GM20000 (cell line): ENCODE results near the gene NFS1.
A peak's percentile ranks its signal among the peaks of the same experiment; 100 is the strongest.

Source experiments
- DNase-seq: peaks from one replicate; pipeline ENCODE4 v3.0.0; 2012; ENCODE audit warnings: low spot score
- TF ChIP-seq, protein P1 (sequence below): IDR thresholded peaks from 2 replicates; pipeline ENCODE4 v1.5.1; 2012; ENCODE audit warnings: mild to moderate bottlenecking, control low read depth; ENCODE audit errors: extremely low read depth, missing control alignments

The NFS1 gene

DNA sequence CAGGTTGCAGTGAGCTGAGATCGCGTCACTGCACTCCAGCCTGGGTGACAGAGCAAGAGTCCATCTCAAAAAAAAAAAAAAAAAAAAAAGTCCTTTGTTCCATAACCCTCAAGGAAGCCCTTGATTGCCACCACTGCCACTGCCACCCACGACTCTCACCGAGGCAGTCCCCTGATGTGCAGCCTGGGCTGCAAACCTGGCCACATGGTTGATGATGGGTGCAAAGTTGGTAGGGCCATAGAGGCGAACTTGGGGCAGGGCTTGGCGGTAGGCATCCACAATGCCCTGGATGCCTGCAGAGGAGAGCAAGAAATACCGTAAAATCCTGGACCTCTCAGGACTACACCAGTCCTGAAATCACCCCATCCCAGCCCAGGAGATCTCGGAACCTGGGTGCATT, 72.0 kb downstream of the NFS1 start:
- TF ChIP-seq, protein P1, sequence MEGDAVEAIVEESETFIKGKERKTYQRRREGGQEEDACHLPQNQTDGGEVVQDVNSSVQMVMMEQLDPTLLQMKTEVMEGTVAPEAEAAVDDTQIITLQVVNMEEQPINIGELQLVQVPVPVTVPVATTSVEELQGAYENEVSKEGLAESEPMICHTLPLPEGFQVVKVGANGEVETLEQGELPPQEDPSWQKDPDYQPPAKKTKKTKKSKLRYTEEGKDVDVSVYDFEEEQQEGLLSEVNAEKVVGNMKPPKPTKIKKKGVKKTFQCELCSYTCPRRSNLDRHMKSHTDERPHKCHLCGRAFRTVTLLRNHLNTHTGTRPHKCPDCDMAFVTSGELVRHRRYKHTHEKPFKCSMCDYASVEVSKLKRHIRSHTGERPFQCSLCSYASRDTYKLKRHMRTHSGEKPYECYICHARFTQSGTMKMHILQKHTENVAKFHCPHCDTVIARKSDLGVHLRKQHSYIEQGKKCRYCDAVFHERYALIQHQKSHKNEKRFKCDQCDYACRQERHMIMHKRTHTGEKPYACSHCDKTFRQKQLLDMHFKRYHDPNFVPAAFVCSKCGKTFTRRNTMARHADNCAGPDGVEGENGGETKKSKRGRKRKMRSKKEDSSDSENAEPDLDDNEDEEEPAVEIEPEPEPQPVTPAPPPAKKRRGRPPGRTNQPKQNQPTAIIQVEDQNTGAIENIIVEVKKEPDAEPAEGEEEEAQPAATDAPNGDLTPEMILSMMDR, result no peak
- DNase-seq, result no peak

DNA sequence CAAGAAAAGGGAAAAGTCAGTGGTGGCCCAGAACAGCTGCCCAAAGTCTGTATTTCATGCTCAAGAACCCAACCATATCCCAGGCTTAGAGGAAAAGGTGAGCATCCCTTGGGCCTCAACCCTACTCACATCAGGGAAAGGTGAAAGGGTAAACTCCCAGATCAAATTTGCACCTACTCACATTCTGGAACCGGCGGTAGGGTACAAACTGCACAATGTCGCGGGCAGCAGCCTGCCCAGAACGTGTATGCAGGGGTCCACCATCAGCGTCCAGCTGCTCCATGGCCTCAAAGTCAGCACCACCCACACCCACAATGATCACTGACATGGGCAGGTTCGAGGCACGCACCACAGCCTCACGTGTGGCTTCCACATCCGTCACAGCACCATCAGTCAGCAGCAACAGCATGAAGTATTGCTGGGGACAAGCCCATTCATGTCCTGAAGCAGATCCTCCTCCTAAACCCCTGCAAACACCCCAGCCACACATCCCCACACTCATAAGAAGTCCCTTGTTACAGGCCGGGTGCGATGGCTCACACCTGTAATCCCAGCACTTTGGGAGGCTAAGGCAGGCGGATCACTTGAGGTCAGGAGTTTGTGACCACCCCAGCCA, 72.7 kb downstream of the NFS1 start:
- TF ChIP-seq, protein P1, result no peak

DNA sequence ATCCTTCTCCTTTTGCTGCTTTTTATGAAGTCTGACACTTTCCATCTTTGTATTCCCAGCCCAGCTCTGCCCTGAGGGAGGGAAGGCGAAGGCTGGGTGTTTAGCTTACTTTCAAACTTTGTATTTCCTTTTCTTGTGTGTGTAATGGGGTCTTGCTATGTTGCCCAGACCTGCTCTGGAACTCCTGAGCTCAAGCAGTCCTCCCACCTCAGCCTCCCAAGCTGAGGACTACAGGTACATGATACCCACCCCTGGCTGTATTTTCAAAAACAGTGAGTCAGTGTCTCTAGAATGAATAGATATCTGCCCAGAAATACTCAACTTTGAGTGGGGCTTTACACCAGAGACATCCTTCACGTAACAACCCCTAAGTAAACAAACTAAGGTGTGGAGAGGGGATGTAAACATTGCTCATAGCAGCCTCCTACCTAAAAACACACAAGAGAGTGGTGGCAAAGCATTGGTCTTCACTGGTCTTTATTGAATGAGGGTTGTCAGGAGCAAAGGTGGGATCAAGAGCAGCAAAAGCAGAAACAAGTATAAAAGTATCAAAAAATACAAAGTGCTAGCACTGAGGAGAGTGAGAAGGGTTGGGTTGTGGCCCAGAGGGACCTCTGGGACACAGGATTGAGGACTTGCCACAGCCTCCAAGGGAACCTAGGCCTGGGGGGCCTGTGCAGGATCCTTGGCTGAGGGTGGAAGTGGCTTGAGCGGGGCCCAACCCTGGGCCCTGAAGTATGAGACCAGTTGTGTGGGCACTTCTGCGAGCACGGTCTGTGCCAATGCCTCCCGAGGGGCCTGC, 73.4 kb downstream of the NFS1 start:
- TF ChIP-seq, protein P1, result no peak
- DNase-seq, result no peak

More for the DNA sequence above, 72.7 kb downstream of the NFS1 start:
- DNase-seq, result no peak

DNA sequence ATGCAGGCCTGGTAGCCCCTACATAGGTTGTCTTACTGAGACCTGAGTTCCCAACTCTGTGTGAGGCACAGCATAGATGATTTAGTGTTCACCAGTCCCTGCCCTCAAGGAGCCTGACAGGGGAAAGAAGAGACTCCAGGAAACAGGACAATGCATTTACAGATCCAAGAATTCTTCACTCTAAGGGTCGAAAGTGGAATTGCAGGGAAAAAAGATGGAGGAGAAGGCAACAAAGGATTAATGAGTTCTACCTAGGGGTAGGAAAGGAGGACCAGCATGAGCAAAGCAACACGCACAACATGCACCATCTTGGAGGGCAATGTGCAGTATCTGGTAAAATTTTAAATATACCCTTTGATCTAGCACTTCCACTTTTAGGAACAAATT, 77.6 kb downstream of the NFS1 start:
- TF ChIP-seq, protein P1, result no peak
- DNase-seq, result no peak

DNA sequence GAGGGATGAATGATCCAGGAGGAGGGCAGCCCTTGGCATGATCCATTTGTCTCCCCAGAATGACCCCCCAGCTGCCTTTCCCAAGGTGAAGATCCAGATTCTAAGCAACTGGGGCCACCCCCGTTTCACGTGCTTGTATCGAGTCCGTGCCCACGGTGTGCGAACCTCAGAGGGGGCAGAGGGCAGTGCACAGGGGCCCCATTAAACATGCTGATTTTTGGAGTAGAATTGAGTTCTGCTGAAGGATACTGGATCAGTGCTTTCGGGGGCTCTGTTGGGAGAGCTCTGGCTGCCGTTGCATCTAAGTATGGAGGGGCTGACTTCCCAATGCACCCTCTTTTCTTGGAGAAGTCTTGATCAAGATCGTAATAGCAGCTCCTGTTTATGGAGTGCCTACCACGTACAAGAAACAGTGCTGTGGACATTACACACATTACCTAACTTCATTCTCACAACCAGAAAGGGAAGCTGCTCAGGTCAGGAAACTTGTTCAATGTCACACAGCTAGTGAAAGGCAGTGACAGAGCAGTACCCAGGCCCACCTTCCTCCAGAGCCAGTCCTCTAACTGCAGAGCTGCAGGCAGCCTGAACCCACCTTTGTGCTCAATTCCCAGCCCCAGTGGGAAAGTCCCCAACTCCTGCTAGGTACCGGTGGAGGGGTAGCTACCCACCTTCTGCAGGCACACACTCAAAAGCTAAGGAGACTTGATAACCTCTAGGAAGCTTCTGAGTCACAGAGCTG, 78.2 kb downstream of the NFS1 start:
- TF ChIP-seq, protein P1, result no peak
- no peak for DNase-seq

DNA sequence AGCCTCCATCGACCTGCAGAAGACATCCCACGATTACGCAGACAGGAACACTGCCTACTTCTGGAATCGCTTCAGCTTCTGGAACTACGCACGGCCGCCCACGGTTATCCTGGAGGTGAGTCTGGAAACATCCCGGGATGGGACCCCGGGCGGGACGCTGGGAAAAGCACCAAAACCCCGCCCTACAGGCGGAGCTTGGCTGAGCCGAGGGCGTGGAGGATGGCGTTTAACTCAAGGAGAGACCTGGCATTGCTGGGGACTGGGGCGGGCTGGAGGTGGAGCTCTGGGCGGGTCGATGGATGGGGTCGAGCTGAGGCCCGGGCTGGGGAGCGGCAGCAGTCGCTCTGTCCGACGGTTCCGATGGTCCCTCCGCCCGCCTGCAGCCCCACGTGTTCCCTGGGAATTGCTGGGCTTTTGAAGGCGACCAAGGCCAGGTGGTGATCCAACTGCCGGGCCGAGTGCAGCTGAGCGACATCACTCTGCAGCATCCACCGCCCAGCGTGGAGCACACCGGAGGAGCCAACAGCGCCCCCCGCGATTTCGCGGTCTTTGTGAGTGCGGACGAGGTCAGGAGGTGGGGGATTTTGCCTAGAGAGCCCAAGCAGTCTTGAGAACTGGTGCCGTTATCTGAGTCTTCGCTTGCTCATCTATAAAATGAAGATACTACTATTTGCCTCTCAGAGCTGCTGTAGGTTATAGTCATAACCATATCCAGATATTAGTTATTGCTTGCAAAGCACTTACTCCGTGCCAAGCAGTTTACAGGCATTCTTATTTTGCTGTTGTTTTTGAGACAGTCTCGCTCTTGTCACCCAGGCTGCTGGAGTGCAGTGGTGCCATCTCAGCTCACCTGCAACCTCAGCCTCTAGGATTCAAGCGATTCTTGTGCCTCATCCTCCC, 79.7 kb downstream of the NFS1 start:
- peak; percentile 78 for DNase-seq
- TF ChIP-seq, protein P1, result peak; percentile 41
